Measurements from ENCODE around the gene SPINT3. TPM values are rescaled to one million over a fixed set of nuclear protein-coding genes. Genes with fewer than 3 reads are reported as not detected.

The SPINT3 gene, protein sequence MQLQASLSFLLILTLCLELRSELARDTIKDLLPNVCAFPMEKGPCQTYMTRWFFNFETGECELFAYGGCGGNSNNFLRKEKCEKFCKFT
- total RNA-seq (not detected), polyA plus RNA-seq (not detected)

DNA sequence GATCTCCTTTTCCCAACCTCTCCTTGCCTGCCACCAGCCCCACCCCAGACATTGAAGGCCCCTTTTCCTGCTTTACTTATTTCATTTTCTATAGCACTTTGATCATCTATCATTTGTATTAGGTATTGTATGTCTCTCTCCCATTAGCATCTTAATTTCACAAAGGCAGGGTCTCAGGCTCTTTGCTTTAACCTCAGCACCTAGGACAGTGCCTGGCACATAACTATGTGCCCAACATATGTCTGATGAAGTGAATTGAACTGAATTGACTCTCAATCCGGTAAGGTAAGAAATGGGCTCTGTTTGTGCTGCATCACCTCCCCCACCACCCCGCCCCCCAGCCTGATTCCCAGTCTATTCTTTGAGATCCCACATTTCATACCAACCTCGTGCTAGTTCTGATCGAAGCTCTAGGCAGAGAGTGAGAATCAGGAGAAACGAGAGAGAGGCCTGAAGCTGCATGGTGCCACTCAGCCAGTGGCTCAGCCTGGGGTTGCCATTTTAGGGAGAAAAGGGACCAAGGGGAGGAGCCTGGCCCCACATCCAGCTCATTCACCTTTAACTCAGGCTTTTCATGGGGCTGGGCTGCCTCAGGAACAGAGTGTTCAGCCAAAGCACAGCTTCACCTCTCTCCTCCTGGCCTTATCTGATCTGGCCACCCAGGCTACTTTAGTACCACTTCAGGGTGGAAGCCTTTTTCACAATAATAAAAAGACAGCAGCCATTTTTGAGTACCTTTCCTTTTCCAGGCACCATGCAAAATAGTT is at the start of gene SPINT3:
SPINT3 (minus strand) TSS at position 476 of the 767 bp plus-strand sequence; CDS start at position 462, 14 bp downstream.
- peak within 1 kb of the TSS in 1 of 8 donors; percentile 67 for H3K27ac Mint-ChIP-seq
- Histone ChIP-seq H3K27ac (ENCODE audit: low read depth, low read length) (no peak within 1 kb of the TSS), H3K9me3 (ENCODE audit: low read length) (no peaks in the 10 kb centered on the region), H3K4me3 (ENCODE audit: low read length) (no peak within 1 kb of the TSS), H3K27me3 (ENCODE audit: insufficient read depth, low read length, poor library complexity, severe bottlenecking) (no peaks in the 10 kb centered on the region), H3K4me1 (ENCODE audit: insufficient read depth, low read length) (no peaks in the 10 kb centered on the region), H3K36me3 (ENCODE audit: insufficient read depth, low read length) (no peaks in the 10 kb centered on the region)
- ChIA-PET POLR2A (no interaction called here), CTCF (no interaction called here)
- H3K36me3 Mint-ChIP-seq = no peaks in the 10 kb centered on the region
- no peaks in the 10 kb centered on the region for H3K9me3 Mint-ChIP-seq
- no peak within 1 kb of the TSS for H3K4me3 Mint-ChIP-seq
- DNase-seq = no peak
- H3K4me1 Mint-ChIP-seq = no peaks in the 10 kb centered on the region
- H3K27me3 Mint-ChIP-seq = peaks cover 4 to 40% of the 10 kb centered on the region in 2 donors

DNA sequence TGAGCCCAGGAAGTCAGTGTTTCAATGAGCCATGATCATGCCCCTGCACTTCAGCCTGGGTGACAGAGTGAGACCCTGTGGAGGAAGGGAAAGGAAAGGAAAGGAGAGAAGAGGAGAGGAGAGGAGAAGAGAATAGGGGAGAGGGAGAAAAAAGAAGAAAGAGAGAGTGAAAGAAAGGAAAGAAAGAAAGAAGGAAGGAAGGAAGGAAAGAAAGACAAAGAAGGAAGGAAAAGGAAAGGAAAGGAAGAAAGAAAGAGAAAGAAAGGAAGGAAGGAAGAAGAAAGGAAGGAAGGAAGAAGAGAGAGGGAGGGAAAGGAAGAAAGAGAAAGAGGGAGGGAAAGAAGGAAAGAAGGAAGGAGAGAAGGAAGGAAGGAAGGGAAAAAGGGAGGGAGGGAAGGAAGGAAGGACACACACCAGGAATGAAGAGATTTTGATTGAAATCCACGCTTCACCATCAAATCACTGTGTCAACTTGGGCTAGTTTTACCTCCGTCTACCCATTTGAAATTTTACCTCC is 49.4 kb upstream of the SPINT3 start:
- Histone ChIP-seq H3K4me3 (ENCODE audit: low read length) (no peak overlapping the region), H3K4me1 (ENCODE audit: insufficient read depth, low read length) (no peaks in the 10 kb centered on the region), H3K9me3 (ENCODE audit: low read length) (no peaks in the 10 kb centered on the region), H3K27ac (ENCODE audit: low read depth, low read length) (no peak overlapping the region), H3K27me3 (ENCODE audit: insufficient read depth, low read length, poor library complexity, severe bottlenecking) (no peaks in the 10 kb centered on the region), H3K36me3 (ENCODE audit: insufficient read depth, low read length) (no peaks in the 10 kb centered on the region)
- ChIA-PET POLR2A (no interaction called here), CTCF (no interaction called here)
- Mint-ChIP-seq H3K36me3 (no peaks in the 10 kb centered on the region), H3K4me3 (no peak overlapping the region), H3K27ac (no peak overlapping the region), H3K4me1 (no peaks in the 10 kb centered on the region), H3K27me3 (peaks cover 26 to 47% of the 10 kb centered on the region in 2 donors), H3K9me3 (peaks cover 0 to 3% (median 0%) of the 10 kb centered on the region in 5 donors)
- DNase-seq = no peak

DNA sequence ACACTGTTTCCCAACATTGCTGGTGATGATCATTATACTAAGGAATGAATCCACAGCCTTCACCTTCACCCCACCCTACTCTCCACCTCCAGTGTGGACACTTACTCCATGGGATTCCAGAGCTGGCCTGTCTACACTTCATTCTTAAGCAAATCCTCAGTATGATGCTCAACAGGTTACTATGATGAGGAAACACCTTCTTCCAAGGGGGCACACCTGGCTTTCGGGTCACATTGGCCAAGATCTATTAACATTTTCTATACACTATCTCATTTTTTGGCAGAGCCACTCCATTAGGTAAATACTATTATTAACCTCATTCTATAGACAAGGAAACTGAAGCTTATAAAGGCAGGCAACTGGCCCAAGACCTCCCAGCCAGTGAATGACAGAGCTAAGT is 39.8 kb upstream of the SPINT3 start:
- Histone ChIP-seq H3K4me1 (ENCODE audit: insufficient read depth, low read length) (no peaks in the 10 kb centered on the region), H3K9me3 (ENCODE audit: low read length) (no peaks in the 10 kb centered on the region), H3K27me3 (ENCODE audit: insufficient read depth, low read length, poor library complexity, severe bottlenecking) (no peaks in the 10 kb centered on the region), H3K36me3 (ENCODE audit: insufficient read depth, low read length) (no peaks in the 10 kb centered on the region), H3K27ac (ENCODE audit: low read depth, low read length) (no peak overlapping the region), H3K4me3 (ENCODE audit: low read length) (no peak overlapping the region)
- Mint-ChIP-seq H3K4me3 (no peak overlapping the region), H3K27me3 (peaks cover 6 to 43% of the 10 kb centered on the region in 2 donors), H3K4me1 (no peaks in the 10 kb centered on the region), H3K36me3 (no peaks in the 10 kb centered on the region), H3K9me3 (peaks cover 0 to 4% (median 1%) of the 10 kb centered on the region in 5 donors), H3K27ac (no peak overlapping the region)
- ChIA-PET CTCF (no interaction called here), POLR2A (no interaction called here)
- no peak for DNase-seq

DNA sequence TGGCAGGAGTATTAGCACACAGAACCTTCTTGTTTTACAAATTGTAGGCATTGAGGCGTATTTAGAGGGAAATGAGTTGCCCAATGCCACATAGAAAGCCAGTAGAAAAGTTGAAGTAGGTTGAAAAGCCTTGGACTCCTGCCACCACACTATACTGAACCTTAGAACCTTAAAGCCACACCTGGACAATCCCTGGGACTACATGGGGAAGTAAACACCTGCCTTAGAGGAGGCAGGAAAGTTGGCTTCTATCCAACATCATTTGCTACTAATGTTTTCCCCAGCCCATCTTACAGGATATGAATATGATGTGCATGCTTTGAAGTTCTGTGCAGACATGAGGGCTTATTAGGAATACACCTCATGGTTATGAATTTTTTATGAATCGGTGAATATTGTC is 37.0 kb upstream of the SPINT3 start:
- no peak overlapping the region for H3K27ac ChIP-seq (ENCODE audit: low read depth, low read length)
- no peaks in the 10 kb centered on the region for H3K4me1 ChIP-seq (ENCODE audit: insufficient read depth, low read length)
- ChIA-PET CTCF (no interaction called here), POLR2A (no interaction called here)
- Mint-ChIP-seq H3K27me3 (peaks cover 15 to 39% of the 10 kb centered on the region in 2 donors), H3K36me3 (no peaks in the 10 kb centered on the region), H3K9me3 (peaks cover 0 to 5% (median 3%) of the 10 kb centered on the region in 5 donors), H3K27ac (no peak overlapping the region), H3K4me1 (no peaks in the 10 kb centered on the region), H3K4me3 (no peak overlapping the region)
- no peak for DNase-seq
- H3K27me3 ChIP-seq (ENCODE audit: insufficient read depth, low read length, poor library complexity, severe bottlenecking) = no peaks in the 10 kb centered on the region
- no peaks in the 10 kb centered on the region for H3K9me3 ChIP-seq (ENCODE audit: low read length)
- H3K36me3 ChIP-seq (ENCODE audit: insufficient read depth, low read length) = no peaks in the 10 kb centered on the region
- H3K4me3 ChIP-seq (ENCODE audit: low read length) = no peak overlapping the region

DNA sequence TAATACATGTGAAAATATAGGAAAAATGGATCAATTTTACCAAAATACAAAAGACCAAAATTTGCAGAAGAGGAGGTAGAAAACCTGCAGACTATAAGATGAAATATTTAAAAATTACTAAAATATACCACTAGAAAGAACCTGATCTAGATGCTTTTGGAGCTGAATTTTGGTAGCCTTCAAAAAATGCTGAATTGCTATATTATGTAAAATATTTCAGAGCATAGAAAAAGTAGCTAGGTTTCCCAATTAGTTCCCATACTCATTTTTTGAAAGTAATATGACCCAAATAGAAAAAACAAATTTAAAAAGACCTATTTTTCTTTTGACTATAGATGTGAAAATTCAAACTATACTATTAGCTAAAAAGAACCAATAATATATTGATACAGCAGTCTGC is 35.3 kb upstream of the SPINT3 start:
- H3K4me3 ChIP-seq (ENCODE audit: low read length) = no peak overlapping the region
- CTCF ChIA-PET = interaction anchor here (0.6 kb wide), 1 partner anchor 220 kb away, joined by 3 read pairs; no protein-coding TSS in a partner anchor
- no peaks in the 10 kb centered on the region for H3K9me3 ChIP-seq (ENCODE audit: low read length)
- Mint-ChIP-seq H3K36me3 (no peaks in the 10 kb centered on the region), H3K4me3 (no peak overlapping the region), H3K27me3 (peaks cover 16 to 36% of the 10 kb centered on the region in 2 donors), H3K9me3 (peaks cover 0 to 5% (median 3%) of the 10 kb centered on the region in 5 donors), H3K4me1 (no peaks in the 10 kb centered on the region), H3K27ac (no peak overlapping the region)
- no peaks in the 10 kb centered on the region for H3K4me1 ChIP-seq (ENCODE audit: insufficient read depth, low read length)
- DNase-seq = no peak
- H3K27ac ChIP-seq (ENCODE audit: low read depth, low read length) = no peak overlapping the region
- H3K27me3 ChIP-seq (ENCODE audit: insufficient read depth, low read length, poor library complexity, severe bottlenecking) = no peaks in the 10 kb centered on the region
- POLR2A ChIA-PET = no interaction called here
- no peaks in the 10 kb centered on the region for H3K36me3 ChIP-seq (ENCODE audit: insufficient read depth, low read length)

DNA sequence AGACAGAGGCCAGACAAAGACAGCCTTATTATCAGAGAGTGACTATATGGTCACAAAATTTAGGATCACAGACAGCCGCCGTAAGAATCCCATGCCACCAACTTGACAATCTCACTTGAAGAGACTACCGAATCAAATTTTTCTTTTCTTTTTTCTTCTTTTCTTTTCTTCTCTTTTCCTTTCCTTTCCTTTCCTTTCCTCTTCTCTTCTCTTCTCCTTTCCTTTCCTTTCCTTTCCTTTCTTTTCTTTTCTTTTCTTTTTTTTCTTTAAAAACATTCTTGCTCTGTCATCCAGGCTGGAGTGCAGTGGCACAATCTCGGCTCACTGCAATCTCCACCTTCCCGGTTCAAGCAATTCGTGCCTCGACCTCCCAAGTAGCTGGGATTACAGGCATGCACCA is 33.0 kb upstream of the SPINT3 start:
- no peaks in the 10 kb centered on the region for H3K9me3 ChIP-seq (ENCODE audit: low read length)
- no peaks in the 10 kb centered on the region for H3K36me3 ChIP-seq (ENCODE audit: insufficient read depth, low read length)
- ChIA-PET CTCF (no interaction called here), POLR2A (no interaction called here)
- Mint-ChIP-seq H3K27ac (no peak overlapping the region), H3K4me1 (no peaks in the 10 kb centered on the region), H3K27me3 (peaks cover 17 to 40% of the 10 kb centered on the region in 2 donors), H3K4me3 (no peak overlapping the region), H3K36me3 (no peaks in the 10 kb centered on the region), H3K9me3 (peaks cover 0 to 3% (median 3%) of the 10 kb centered on the region in 5 donors)
- no peak for DNase-seq
- H3K4me3 ChIP-seq (ENCODE audit: low read length) = no peak overlapping the region
- no peaks in the 10 kb centered on the region for H3K4me1 ChIP-seq (ENCODE audit: insufficient read depth, low read length)
- H3K27ac ChIP-seq (ENCODE audit: low read depth, low read length) = no peak overlapping the region
- peaks cover 5% of the 10 kb centered on the region for H3K27me3 ChIP-seq (ENCODE audit: insufficient read depth, low read length, poor library complexity, severe bottlenecking)

DNA sequence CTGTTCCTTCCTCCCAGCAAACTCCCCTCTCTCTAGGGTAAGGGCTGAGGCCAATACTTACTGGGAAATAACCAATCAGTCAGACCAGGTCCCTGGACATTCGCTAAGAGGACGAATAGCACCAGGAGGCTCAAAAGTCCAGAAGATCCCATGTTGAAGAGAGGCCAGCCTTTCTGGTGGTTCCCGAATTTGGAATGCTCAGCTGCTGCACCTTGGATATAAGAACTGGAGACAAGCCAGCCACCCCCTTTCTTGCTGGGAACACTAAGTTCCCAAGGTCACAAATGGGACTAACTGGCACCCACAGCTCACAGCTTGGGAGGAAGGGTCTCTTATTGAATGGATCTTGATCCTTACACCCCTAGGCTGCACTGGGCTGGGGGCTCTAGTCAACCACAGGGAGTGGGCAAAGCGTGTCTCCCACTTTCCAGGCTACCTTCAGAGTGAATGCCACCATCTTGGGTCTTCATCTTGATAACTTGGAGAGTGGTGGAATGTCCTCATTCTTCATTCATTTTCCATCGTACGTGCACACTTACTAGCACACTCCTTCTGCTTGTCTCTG is 31.9 kb upstream of the SPINT3 start, which contains the start of gene EPPIN:
EPPIN (minus strand) TSS at position 196 of the 565 bp plus-strand sequence; CDS start at position 152, 44 bp downstream.
- no peaks in the 10 kb centered on the region for H3K36me3 Mint-ChIP-seq
- H3K27me3 Mint-ChIP-seq = peaks cover 18 to 37% of the 10 kb centered on the region in 2 donors
- ChIA-PET CTCF (interaction anchor here (0.8 kb wide), 1 partner anchor 223 kb away, joined by 3 read pairs; no protein-coding TSS in a partner anchor), POLR2A (no interaction called here)
- Histone ChIP-seq H3K27me3 (ENCODE audit: insufficient read depth, low read length, poor library complexity, severe bottlenecking) (peaks cover 5% of the 10 kb centered on the region), H3K27ac (ENCODE audit: low read depth, low read length) (no peak within 1 kb of the TSS), H3K36me3 (ENCODE audit: insufficient read depth, low read length) (no peaks in the 10 kb centered on the region), H3K4me1 (ENCODE audit: insufficient read depth, low read length) (no peaks in the 10 kb centered on the region), H3K9me3 (ENCODE audit: low read length) (no peaks in the 10 kb centered on the region), H3K4me3 (ENCODE audit: low read length) (no peak within 1 kb of the TSS)
- peaks cover 0 to 3% (median 3%) of the 10 kb centered on the region in 5 donors for H3K9me3 Mint-ChIP-seq
- H3K4me3 Mint-ChIP-seq = no peak within 1 kb of the TSS
- no peaks in the 10 kb centered on the region for H3K4me1 Mint-ChIP-seq
- no peak for DNase-seq
- H3K27ac Mint-ChIP-seq = no peak within 1 kb of the TSS

DNA sequence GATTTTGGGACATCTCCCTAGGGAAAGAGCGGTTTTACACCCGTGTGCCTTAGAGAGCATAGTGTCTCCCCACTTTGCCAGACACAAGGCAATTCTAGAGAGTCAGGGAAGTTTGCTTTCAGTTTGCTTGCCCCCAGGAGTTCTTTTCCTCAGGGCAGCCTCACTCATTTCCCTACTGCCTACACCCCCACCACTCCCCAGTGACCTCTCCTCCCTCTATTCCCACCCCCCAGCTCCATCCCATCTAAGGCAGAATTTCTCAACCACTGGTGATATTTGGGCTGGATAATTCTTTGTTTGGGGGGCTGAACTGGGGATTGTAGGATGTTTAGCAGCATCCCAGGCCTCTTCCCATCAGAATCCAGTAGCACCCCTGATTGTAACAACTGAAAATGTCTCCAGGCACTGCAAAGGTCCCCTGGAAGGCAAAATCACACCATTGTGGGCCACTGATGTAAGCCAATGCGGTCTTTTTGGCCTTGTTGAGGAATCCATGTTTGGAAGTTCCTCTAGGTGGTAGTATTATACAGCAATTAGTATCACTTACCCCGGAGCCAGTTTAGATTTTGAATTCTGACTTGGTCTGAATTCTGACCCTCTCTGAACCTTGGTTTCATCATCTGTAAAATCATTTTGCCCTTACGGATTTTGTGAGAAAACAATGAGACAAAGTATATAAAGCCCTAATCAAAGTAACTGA is 30.5 kb upstream of the SPINT3 start:
- DNase-seq = no peak
- peaks cover 18 to 44% of the 10 kb centered on the region in 2 donors for H3K27me3 Mint-ChIP-seq
- no peaks in the 10 kb centered on the region for H3K4me1 ChIP-seq (ENCODE audit: insufficient read depth, low read length)
- ChIA-PET POLR2A (no interaction called here), CTCF (no interaction called here)
- H3K27ac ChIP-seq (ENCODE audit: low read depth, low read length) = no peak overlapping the region
- H3K36me3 ChIP-seq (ENCODE audit: insufficient read depth, low read length) = no peaks in the 10 kb centered on the region
- H3K9me3 ChIP-seq (ENCODE audit: low read length) = no peaks in the 10 kb centered on the region
- peaks cover 5% of the 10 kb centered on the region for H3K27me3 ChIP-seq (ENCODE audit: insufficient read depth, low read length, poor library complexity, severe bottlenecking)
- H3K4me1 Mint-ChIP-seq = no peaks in the 10 kb centered on the region
- no peak overlapping the region for H3K27ac Mint-ChIP-seq
- peaks cover 0 to 3% (median 0%) of the 10 kb centered on the region in 5 donors for H3K9me3 Mint-ChIP-seq
- H3K4me3 Mint-ChIP-seq = no peak overlapping the region
- H3K4me3 ChIP-seq (ENCODE audit: low read length) = no peak overlapping the region
- no peaks in the 10 kb centered on the region for H3K36me3 Mint-ChIP-seq
